ENCODE data around the gene NBPF8.
"Not testable (repeated sequence)": the region's sequence is repeated elsewhere in the genome, so short reads cannot be mapped to it uniquely, and the experiment has no call there.

- TF ChIP-seq, protein P1, sequence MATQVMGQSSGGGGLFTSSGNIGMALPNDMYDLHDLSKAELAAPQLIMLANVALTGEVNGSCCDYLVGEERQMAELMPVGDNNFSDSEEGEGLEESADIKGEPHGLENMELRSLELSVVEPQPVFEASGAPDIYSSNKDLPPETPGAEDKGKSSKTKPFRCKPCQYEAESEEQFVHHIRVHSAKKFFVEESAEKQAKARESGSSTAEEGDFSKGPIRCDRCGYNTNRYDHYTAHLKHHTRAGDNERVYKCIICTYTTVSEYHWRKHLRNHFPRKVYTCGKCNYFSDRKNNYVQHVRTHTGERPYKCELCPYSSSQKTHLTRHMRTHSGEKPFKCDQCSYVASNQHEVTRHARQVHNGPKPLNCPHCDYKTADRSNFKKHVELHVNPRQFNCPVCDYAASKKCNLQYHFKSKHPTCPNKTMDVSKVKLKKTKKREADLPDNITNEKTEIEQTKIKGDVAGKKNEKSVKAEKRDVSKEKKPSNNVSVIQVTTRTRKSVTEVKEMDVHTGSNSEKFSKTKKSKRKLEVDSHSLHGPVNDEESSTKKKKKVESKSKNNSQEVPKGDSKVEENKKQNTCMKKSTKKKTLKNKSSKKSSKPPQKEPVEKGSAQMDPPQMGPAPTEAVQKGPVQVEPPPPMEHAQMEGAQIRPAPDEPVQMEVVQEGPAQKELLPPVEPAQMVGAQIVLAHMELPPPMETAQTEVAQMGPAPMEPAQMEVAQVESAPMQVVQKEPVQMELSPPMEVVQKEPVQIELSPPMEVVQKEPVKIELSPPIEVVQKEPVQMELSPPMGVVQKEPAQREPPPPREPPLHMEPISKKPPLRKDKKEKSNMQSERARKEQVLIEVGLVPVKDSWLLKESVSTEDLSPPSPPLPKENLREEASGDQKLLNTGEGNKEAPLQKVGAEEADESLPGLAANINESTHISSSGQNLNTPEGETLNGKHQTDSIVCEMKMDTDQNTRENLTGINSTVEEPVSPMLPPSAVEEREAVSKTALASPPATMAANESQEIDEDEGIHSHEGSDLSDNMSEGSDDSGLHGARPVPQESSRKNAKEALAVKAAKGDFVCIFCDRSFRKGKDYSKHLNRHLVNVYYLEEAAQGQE (IDR thresholded peaks at IDR 0.05; ENCODE audit: borderline replicate concordance), result not testable (repeated sequence)
- TF ChIP-seq RAD21 (conservative IDR thresholded peaks at IDR 0.05); MXI1 (conservative IDR thresholded peaks at IDR 0.05; ENCODE audit: poor library complexity, severe bottlenecking); EP300 (conservative IDR thresholded peaks at IDR 0.05; ENCODE audit: poor library complexity, severe bottlenecking): not testable (repeated sequence)
Measured at GRCh38 chr1:120405348-120405747, 9.5 kb upstream of the NBPF8 start.

Measured in neural cell (in vitro differentiated cells).